PC-9 (cell line): Measurements from ENCODE around the gene PLEKHM1. TPM values are rescaled to one million over a fixed set of nuclear protein-coding genes. Genes with fewer than 3 reads are reported as not detected.

Experiments
- BruUV-seq: library from RNA; stranded (reverse); fragments of 400-500 nt; replicated peaks from 2 replicates; lab custom pipeline; 2021; lab: Mats Ljungman, UMichigan
- CTCF ChIA-PET: fragments of 300-600 bp; sonication (Branson Sonifier 250); formaldehyde crosslinking; loops from one replicate; lab custom pipeline; 2022; ENCODE audit warnings: antibody characterized with exemption; lab: Charles Lee
- POLR2A ChIA-PET: fragments of 300-600 bp; sonication (Branson Sonifier 250); formaldehyde crosslinking; loops from one replicate; lab custom pipeline; 2022; ENCODE audit warnings: antibody characterized with exemption; ENCODE audit not compliant: unreplicated experiment; lab: Charles Lee
- DNase-seq, 2 experiments: peaks; one replicate each; pipeline versions ENCODE4 v3.0.0 to v3.0.0-alpha.2; 2015 to 2022; ENCODE audit warnings: mixed read lengths in 1 of 2
- H2AFZ ChIP-seq: fragments of 200-600 bp; sonication (generic); 2 replicates; pipeline ENCODE4 v1.8.1; 2017; ENCODE audit warnings: antibody characterized with exemption
- H3F3A ChIP-seq: fragments of 200-600 bp; sonication (generic); 2 replicates; pipeline ENCODE4 v1.8.1; 2017; ENCODE audit warnings: antibody characterized with exemption, mild to moderate bottlenecking, low read depth; ENCODE audit not compliant: insufficient read depth
- H3K27ac ChIP-seq: fragments of 200-600 bp; sonication (generic); 2 replicates; pipeline ENCODE4 v1.6.1; 2016; ENCODE audit warnings: mixed run types
- H3K27me3 ChIP-seq: fragments of 200-600 bp; sonication (generic); 2 replicates; pipeline ENCODE4 v1.6.1; 2016; ENCODE audit warnings: low read depth, mixed run types; ENCODE audit not compliant: insufficient read depth
- H3K36me3 ChIP-seq: fragments of 200-600 bp; sonication (generic); 2 replicates; pipeline ENCODE4 v1.6.1; 2016; ENCODE audit warnings: low read depth, mixed run types
- H3K4me1 ChIP-seq: fragments of 200-600 bp; sonication (generic); replicated peaks from 2 replicates; pipeline ENCODE4 v1.6.1; 2016; ENCODE audit warnings: mixed run types; ENCODE audit not compliant: insufficient read depth
- H3K4me2 ChIP-seq: fragments of 200-600 bp; sonication (generic); 2 replicates; pipeline ENCODE4 v1.6.1; 2017; ENCODE audit warnings: mixed run types
- H3K4me3 ChIP-seq: fragments of 200-600 bp; sonication (generic); 2 replicates; pipeline ENCODE4 v1.6.1; 2016; ENCODE audit warnings: mixed run types
- H3K79me2 ChIP-seq: fragments of 200-600 bp; sonication (generic); 2 replicates; pipeline ENCODE4 v1.6.1; 2017; ENCODE audit warnings: low read depth, mixed run types
- H3K9me2 ChIP-seq: fragments of 200-600 bp; sonication (generic); 2 replicates; pipeline ENCODE4 v1.8.1; 2017; ENCODE audit warnings: mild to moderate bottlenecking; ENCODE audit not compliant: insufficient read depth
- H3K9me3 ChIP-seq: fragments of 200-600 bp; sonication (generic); 2 replicates; pipeline ENCODE4 v1.8.1; 2016; ENCODE audit warnings: low read depth; ENCODE audit not compliant: insufficient read depth
- H4K20me1 ChIP-seq: fragments of 200-600 bp; sonication (generic); 2 replicates; pipeline ENCODE4 v1.8.1; 2017; ENCODE audit not compliant: insufficient read depth
- EZH2 ChIP-seq: fragments of 200-600 bp; sonication (generic); IDR thresholded peaks from 2 replicates; pipeline ENCODE4 v1.8.0; 2017; ENCODE audit warnings: antibody characterized with exemption, low read depth
- intact Hi-C: fragments of 100-400 bp; cut with micrococcal nuclease; formaldehyde crosslinking; loops from one replicate; pipeline ENCODE4 v1.10.0; 2022; ENCODE audit not compliant: unreplicated experiment
- total RNA-seq: library from RNA; stranded (reverse); gene quantifications from 2 replicates; pipeline ENCODE4 v1.2.3, GENCODE V29; 2021
- TF ChIP-seq, protein P1 (sequence below): fragments of 200-600 bp; sonication (generic); conservative IDR thresholded peaks from 2 replicates; pipeline ENCODE4 v1.6.1; 2017; ENCODE audit warnings: mixed run types, antibody characterized with exemption, mild to moderate bottlenecking, moderate library complexity

PLEKHM1 gene
- total RNA-seq, 1 experiment from 2014 or later = 42.5 TPM

DNA sequence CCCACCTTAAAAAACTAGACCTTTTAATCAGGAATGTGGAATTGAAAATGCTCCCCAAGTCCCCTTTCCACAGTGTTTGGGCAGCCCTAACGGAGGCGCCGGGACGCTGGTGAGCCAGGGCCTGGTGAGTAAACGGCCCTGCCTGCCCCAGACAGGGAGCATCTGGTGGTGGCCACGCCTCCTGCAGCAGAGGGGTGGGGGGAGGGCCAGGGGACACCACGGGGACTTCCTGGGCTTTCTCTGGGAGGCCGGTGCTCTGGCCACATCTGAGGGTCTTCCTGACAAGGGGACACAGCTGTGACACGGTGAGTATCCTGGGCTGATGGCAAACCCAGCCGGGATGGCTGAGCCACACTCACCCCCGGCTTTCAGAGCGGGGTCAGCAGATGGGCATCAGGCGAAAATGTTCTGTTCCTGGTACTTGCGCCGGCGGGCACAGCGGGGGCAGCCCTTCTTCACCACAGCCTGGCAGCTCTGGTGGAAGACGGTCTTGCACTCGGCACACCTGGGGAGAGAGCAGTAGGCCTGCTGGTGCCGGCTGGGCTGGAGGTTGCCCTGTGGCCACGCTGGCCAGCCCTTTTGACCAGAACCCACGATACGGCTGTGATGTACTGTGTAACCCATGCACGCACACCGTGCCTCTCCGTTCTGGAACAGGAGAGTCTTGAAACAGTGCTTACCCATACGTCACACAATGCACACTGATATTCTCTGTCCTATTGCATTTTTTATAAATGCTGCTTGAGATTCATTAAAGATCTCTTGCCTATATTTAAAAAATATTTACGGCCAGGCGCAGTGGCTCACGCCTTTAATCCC lies 52.8 kb downstream of the PLEKHM1 start:
- intact Hi-C loops = no loop called here
- H3K27me3 ChIP-seq = no peaks in the 10 kb centered on the region
- no peak overlapping the region for H3K4me3 ChIP-seq
- H3K27ac ChIP-seq = no peak overlapping the region
- CTCF ChIA-PET = no interaction called here
- no peak overlapping the region for H2AFZ ChIP-seq
- peaks cover 38% of the 10 kb centered on the region for H3K4me1 ChIP-seq
- no peaks in the 10 kb centered on the region for H3K36me3 ChIP-seq
- POLR2A ChIA-PET = no interaction called here
- H3K9me3 ChIP-seq = no peaks in the 10 kb centered on the region
- DNase-seq = no peak
- H3F3A ChIP-seq = peaks cover 54% of the 10 kb centered on the region
- H3K79me2 ChIP-seq = no peaks in the 10 kb centered on the region
- no peaks in the 10 kb centered on the region for H4K20me1 ChIP-seq
- no TSS peak for BruUV-seq
- no peak for TF ChIP-seq EZH2
- TF ChIP-seq, protein P1, sequence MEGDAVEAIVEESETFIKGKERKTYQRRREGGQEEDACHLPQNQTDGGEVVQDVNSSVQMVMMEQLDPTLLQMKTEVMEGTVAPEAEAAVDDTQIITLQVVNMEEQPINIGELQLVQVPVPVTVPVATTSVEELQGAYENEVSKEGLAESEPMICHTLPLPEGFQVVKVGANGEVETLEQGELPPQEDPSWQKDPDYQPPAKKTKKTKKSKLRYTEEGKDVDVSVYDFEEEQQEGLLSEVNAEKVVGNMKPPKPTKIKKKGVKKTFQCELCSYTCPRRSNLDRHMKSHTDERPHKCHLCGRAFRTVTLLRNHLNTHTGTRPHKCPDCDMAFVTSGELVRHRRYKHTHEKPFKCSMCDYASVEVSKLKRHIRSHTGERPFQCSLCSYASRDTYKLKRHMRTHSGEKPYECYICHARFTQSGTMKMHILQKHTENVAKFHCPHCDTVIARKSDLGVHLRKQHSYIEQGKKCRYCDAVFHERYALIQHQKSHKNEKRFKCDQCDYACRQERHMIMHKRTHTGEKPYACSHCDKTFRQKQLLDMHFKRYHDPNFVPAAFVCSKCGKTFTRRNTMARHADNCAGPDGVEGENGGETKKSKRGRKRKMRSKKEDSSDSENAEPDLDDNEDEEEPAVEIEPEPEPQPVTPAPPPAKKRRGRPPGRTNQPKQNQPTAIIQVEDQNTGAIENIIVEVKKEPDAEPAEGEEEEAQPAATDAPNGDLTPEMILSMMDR = no peak
- H3K4me2 ChIP-seq = no peak overlapping the region
- no peaks in the 10 kb centered on the region for H3K9me2 ChIP-seq

- H3F3A ChIP-seq = peaks cover 54% of the 10 kb centered on the region
- H3K4me1 ChIP-seq = peaks cover 38% of the 10 kb centered on the region
- no peak for TF ChIP-seq EZH2
- TF ChIP-seq, protein P1 = no peak
- DNase-seq = no peak
- H3K9me3 ChIP-seq = no peaks in the 10 kb centered on the region
- ChIA-PET POLR2A (no interaction called here), CTCF (no interaction called here)
- no peak overlapping the region for H3K27ac ChIP-seq
- no TSS peak for BruUV-seq
- H3K9me2 ChIP-seq = no peaks in the 10 kb centered on the region
- H3K36me3 ChIP-seq = no peaks in the 10 kb centered on the region
- no peak overlapping the region for H2AFZ ChIP-seq
- intact Hi-C loops = no loop called here
- no peak overlapping the region for H3K4me3 ChIP-seq
- no peaks in the 10 kb centered on the region for H3K79me2 ChIP-seq
- H4K20me1 ChIP-seq = no peaks in the 10 kb centered on the region
- H3K27me3 ChIP-seq = no peaks in the 10 kb centered on the region
- no peak overlapping the region for H3K4me2 ChIP-seq
Observed at GRCh38 chr17:45436625-45437464, 53.7 kb downstream of the PLEKHM1 start.

GRCh38 chr17:45436161-45436560 lies 54.4 kb downstream of the PLEKHM1 start:
- Histone ChIP-seq H3K27me3 (no peaks in the 10 kb centered on the region), H3F3A (peaks cover 54% of the 10 kb centered on the region), H3K9me3 (no peaks in the 10 kb centered on the region), H2AFZ (no peak overlapping the region), H3K4me1 (peaks cover 35% of the 10 kb centered on the region), H4K20me1 (no peaks in the 10 kb centered on the region), H3K36me3 (no peaks in the 10 kb centered on the region), H3K4me3 (no peak overlapping the region), H3K27ac (no peak overlapping the region), H3K4me2 (no peak overlapping the region), H3K79me2 (no peaks in the 10 kb centered on the region), H3K9me2 (no peaks in the 10 kb centered on the region)
- ChIA-PET POLR2A (no interaction called here), CTCF (no interaction called here)
- no TSS peak for BruUV-seq
- intact Hi-C loops = no loop called here
- DNase-seq = no peak
- TF ChIP-seq, protein P1 = no peak
- TF ChIP-seq EZH2 = no peak
